ENCODE data around the gene RICTOR. TPM values are rescaled to one million over a fixed set of nuclear protein-coding genes. Genes with fewer than 3 reads are reported as not detected.

RICTOR gene
- total RNA-seq, 6 experiments from 2014 or later: 16.1 to 24.0 (median 20.1) TPM

DNA sequence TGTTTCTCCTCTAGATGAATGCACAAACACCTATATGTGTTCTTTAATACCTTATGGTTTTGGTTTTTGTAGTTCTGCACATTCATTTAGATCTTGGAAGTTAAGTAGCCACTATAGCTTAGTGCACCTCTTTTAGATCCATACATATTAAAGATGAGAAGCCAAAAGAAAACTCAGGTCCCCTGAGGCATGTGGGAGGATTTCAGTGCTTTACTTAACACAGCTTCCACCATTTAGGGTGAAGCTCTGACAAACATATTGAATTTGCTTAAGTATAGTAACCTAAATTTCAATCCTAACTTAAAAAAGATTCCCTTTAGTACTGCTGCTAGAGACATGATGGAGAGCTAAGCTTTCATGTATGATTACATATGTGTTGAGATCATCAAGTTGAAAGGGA, 25.6 kb upstream of the RICTOR start:
- Mint-ChIP-seq H3K27me3 (ENCODE audit: insufficient read depth) (no peaks in the 10 kb centered on the region; the same call in 1 of the 2 replicates), H3K36me3 (ENCODE audit: low read depth) (no peaks in the 10 kb centered on the region), H3K4me3 (no peak overlapping the region; the same call in 1 of the 2 replicates), H3K4me1 (ENCODE audit: low read depth) (peaks cover 58% of the 10 kb centered on the region), H3K27ac (peak overlapping the region; percentile 96), H3K9me3 (no peaks in the 10 kb centered on the region)
- no peak for DNase-seq
- no peak for TF ChIP-seq CTCF (IDR thresholded peaks at IDR 0.05)

DNA sequence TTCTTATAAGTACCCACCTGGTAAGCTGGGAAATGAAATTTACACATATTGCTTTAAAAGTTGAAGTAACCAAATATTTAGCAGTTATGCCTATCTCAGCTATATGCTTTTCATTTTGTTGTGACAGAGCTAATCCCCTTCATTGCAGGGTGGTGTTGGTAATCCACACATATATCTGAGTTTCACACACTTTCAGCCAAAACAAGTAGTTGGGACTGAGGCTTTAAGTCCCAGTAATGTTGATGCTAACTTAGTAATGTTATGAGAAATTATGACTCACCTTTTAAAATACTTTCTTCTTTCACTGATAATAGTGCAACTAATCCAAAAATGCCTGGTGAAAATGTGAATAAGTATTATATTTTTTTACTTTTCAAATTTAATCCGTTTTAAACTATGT, 19.2 kb upstream of the RICTOR start:
- peak; percentile 6 for DNase-seq
- H3K27ac Mint-ChIP-seq: no peak overlapping the region
- TF ChIP-seq CTCF (IDR thresholded peaks at IDR 0.05): no peak
- no peak overlapping the region for H3K4me3 Mint-ChIP-seq
- peaks cover 18% of the 10 kb centered on the region for H3K36me3 Mint-ChIP-seq (ENCODE audit: low read depth)
- no peaks in the 10 kb centered on the region; the same call in 1 of the 2 replicates for H3K27me3 Mint-ChIP-seq (ENCODE audit: insufficient read depth)
- H3K4me1 Mint-ChIP-seq (ENCODE audit: low read depth): peaks cover 20% of the 10 kb centered on the region
- H3K9me3 Mint-ChIP-seq: peaks cover 6% of the 10 kb centered on the region; the same call in 1 of the 2 replicates

DNA sequence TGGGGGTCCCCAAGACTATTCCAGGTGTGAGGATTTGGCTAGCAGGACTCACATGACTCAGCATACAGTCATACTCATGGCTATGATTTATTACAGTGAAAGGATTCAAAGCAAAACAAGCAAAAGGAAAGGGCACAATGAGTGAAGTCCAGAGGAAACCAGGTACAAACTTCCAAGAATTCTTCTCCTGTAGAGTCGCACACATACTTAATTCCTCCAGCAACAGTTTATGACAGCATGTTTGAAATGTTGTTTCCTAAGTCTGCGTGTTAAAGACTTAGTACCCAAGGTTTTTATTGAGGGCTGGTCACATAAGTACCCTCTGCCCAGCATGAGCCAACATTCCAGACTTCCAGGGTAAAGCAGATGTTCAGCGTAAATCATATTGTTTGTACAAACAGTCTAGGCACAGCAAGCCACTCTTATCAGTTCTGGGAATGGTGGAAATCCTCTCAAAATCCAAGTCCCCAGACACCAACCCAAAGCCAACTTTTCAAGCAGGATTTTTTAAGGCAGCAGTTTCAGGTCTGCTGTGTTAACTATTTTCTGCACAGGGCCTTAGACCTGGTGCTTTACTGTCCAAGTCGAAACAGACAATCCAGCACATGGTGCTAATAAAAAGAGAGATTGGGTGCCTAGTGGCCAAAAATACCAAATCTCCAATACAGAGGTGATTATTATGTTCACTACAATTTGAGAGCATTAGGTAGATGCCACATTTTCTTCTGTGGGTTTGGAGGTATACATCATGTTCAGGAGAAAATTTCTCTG, 18.6 kb upstream of the RICTOR start:
- peak overlapping the region; percentile 25 for H3K4me3 Mint-ChIP-seq

DNA sequence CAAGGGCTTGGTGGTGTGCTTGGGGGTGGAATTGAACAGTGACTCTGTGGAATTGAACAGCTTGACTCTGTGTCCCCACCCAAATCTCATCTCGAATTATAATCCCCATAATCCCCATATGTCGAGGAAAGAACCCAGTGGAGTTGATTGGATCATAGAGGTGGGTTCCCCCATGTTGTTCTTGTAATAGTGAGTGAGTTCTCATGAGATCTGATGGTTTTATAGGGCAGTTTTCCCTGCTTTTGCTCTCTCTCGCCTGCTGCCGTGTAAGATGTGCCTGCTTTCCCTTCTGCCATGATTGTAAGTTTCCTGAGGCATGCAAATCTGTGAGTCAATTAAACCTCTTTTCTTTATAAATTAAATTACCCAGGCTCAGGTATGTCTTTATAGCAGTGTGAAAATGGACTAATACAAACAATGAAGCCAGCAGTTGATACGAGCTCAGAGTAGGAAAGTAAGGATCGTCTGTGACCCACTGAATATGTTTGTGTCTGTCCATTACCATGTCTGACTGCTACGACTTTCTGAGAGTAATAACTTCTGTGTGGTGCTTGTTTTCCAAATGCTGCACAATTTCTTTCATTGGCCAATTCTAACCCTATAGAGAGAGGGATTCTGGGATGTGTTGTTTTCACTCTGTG, 17.9 kb upstream of the RICTOR start:
- Mint-ChIP-seq H3K27ac (peak overlapping the region; percentile 45; the same call in 1 of the 2 replicates), H3K9me3 (peaks cover 6% of the 10 kb centered on the region; the same call in 1 of the 2 replicates), H3K27me3 (ENCODE audit: insufficient read depth) (no peaks in the 10 kb centered on the region; the same call in 1 of the 2 replicates), H3K4me3 (peak overlapping the region; percentile 25), H3K4me1 (ENCODE audit: low read depth) (peaks cover 20% of the 10 kb centered on the region), H3K36me3 (ENCODE audit: low read depth) (peaks cover 18% of the 10 kb centered on the region)
- DNase-seq: no peak
- no peak for TF ChIP-seq CTCF (IDR thresholded peaks at IDR 0.05)

More for the DNA sequence above, 18.6 kb upstream of the RICTOR start:
- no peaks in the 10 kb centered on the region; the same call in 1 of the 2 replicates for H3K27me3 Mint-ChIP-seq (ENCODE audit: insufficient read depth)
- H3K36me3 Mint-ChIP-seq (ENCODE audit: low read depth): peaks cover 18% of the 10 kb centered on the region
- peaks cover 20% of the 10 kb centered on the region for H3K4me1 Mint-ChIP-seq (ENCODE audit: low read depth)
- DNase-seq: no peak
- H3K9me3 Mint-ChIP-seq: peaks cover 6% of the 10 kb centered on the region; the same call in 1 of the 2 replicates
- no peak for TF ChIP-seq CTCF (IDR thresholded peaks at IDR 0.05)
- H3K27ac Mint-ChIP-seq: peak overlapping the region; percentile 45; the same call in 1 of the 2 replicates

- no peak for DNase-seq
- H3K27me3 Mint-ChIP-seq (ENCODE audit: insufficient read depth): peaks cover 1% of the 10 kb centered on the region; the same call in 1 of the 2 replicates
- peaks cover under 1% of the 10 kb centered on the region; the same call in 1 of the 2 replicates for H3K9me3 Mint-ChIP-seq
- H3K4me3 Mint-ChIP-seq: no peak overlapping the region
- no peak overlapping the region for H3K27ac Mint-ChIP-seq
- no peak for TF ChIP-seq CTCF (IDR thresholded peaks at IDR 0.05)
- peaks cover 11% of the 10 kb centered on the region for H3K36me3 Mint-ChIP-seq (ENCODE audit: low read depth)
- H3K4me1 Mint-ChIP-seq (ENCODE audit: low read depth): peaks cover 16% of the 10 kb centered on the region
These were observed 9.8 kb upstream of the RICTOR start for GRCh38 chr5:39083968-39084367.
